KOPT-K1 (cell line): ENCODE results near the gene DAB2IP.
"Not testable (repeated sequence)": the region's sequence is repeated elsewhere in the genome, so short reads cannot be mapped to it uniquely, and the experiment has no call there.

Experiments used
- H3K27ac ChIP-seq: fragments of 200-600 bp; sonication (generic); 2 replicates; pipeline ENCODE4 v1.5.1; 2016; ENCODE audit warnings: antibody characterized with exemption, mild to moderate bottlenecking, low read depth, low read length; ENCODE audit not compliant: poor library complexity, severe bottlenecking
- H3K36me3 ChIP-seq: fragments of 200-600 bp; sonication (generic); 2 replicates; pipeline ENCODE4 v1.5.1; 2017; ENCODE audit warnings: antibody characterized with exemption, mild to moderate bottlenecking, low read length, moderate library complexity; ENCODE audit not compliant: insufficient read depth
- H3K9me3 ChIP-seq: fragments of 200-600 bp; sonication (generic); 2 replicates; pipeline ENCODE4 v1.5.1; 2017; ENCODE audit warnings: antibody characterized with exemption, low read length, mild to moderate bottlenecking; ENCODE audit not compliant: insufficient read depth, poor library complexity, severe bottlenecking

DAB2IP gene

GRCh38 chr9:121651295-121652020 lies at the start of gene DAB2IP:
Gene DAB2IP (plus strand): TSS chr9:121651634. CDS start chr9:121651776, 142 bp downstream.
- Histone ChIP-seq H3K9me3 (no peaks in the 10 kb centered on the region), H3K36me3 (no peaks in the 10 kb centered on the region), H3K27ac (no peak within 1 kb of the TSS)

- H3K9me3 ChIP-seq = no peaks in the 10 kb centered on the region
- H3K27ac ChIP-seq = no peak overlapping the region
- H3K36me3 ChIP-seq = no peaks in the 10 kb centered on the region
These were observed 48.4 kb upstream of the DAB2IP start for GRCh38 chr9:121603028-121603427.

- no peaks in the 10 kb centered on the region for H3K36me3 ChIP-seq
- H3K9me3 ChIP-seq = no peaks in the 10 kb centered on the region
- H3K27ac ChIP-seq = no peak overlapping the region
These were observed 47.2 kb upstream of the DAB2IP start for GRCh38 chr9:121604242-121604641.

GRCh38 chr9:121604654-121605053 lies 46.8 kb upstream of the DAB2IP start:
- Histone ChIP-seq H3K27ac (no peak overlapping the region), H3K9me3 (no peaks in the 10 kb centered on the region), H3K36me3 (no peaks in the 10 kb centered on the region)

- Histone ChIP-seq H3K27ac (no peak overlapping the region), H3K9me3 (no peaks in the 10 kb centered on the region), H3K36me3 (no peaks in the 10 kb centered on the region)
These were observed 43.8 kb upstream of the DAB2IP start for GRCh38 chr9:121607434-121608167.

GRCh38 chr9:121608168-121608853 lies 43.1 kb upstream of the DAB2IP start:
- no peak overlapping the region for H3K27ac ChIP-seq

GRCh38 chr9:121609822-121610637 lies 41.4 kb upstream of the DAB2IP start:
- Histone ChIP-seq H3K9me3 (no peaks in the 10 kb centered on the region), H3K36me3 (no peaks in the 10 kb centered on the region), H3K27ac (no peak overlapping the region)

More at GRCh38 chr9:121608168-121608853, 43.1 kb upstream of the DAB2IP start:
- no peaks in the 10 kb centered on the region for H3K9me3 ChIP-seq
- no peaks in the 10 kb centered on the region for H3K36me3 ChIP-seq

- Histone ChIP-seq H3K27ac (no peak overlapping the region), H3K9me3 (no peaks in the 10 kb centered on the region), H3K36me3 (no peaks in the 10 kb centered on the region)
These were observed 40.8 kb upstream of the DAB2IP start for GRCh38 chr9:121610638-121610953.

GRCh38 chr9:121612511-121612998 lies 38.9 kb upstream of the DAB2IP start:
- Histone ChIP-seq H3K27ac (no peak overlapping the region), H3K36me3 (no peaks in the 10 kb centered on the region), H3K9me3 (no peaks in the 10 kb centered on the region)

- no peaks in the 10 kb centered on the region for H3K9me3 ChIP-seq
- H3K36me3 ChIP-seq = no peaks in the 10 kb centered on the region
- H3K27ac ChIP-seq = no peak overlapping the region
These were observed 38.3 kb upstream of the DAB2IP start for GRCh38 chr9:121613009-121613752.

GRCh38 chr9:121616123-121616755 lies 35.2 kb upstream of the DAB2IP start:
- H3K27ac ChIP-seq = no peak overlapping the region

GRCh38 chr9:121618504-121618903 lies 32.9 kb upstream of the DAB2IP start:
- Histone ChIP-seq H3K36me3 (no peaks in the 10 kb centered on the region), H3K9me3 (no peaks in the 10 kb centered on the region), H3K27ac (no peak overlapping the region)

More at GRCh38 chr9:121616123-121616755, 35.2 kb upstream of the DAB2IP start:
- H3K9me3 ChIP-seq = no peaks in the 10 kb centered on the region
- no peaks in the 10 kb centered on the region for H3K36me3 ChIP-seq

- not testable (repeated sequence) for H3K36me3 ChIP-seq, H3K27ac ChIP-seq, H3K9me3 ChIP-seq
These were observed 32.5 kb upstream of the DAB2IP start for GRCh38 chr9:121618910-121619309.
